NCI-H1436 treated with DMSO at 0.1 percent for 48 hours (cell line): ENCODE measurements around the gene FAM107B.

ENCODE experiments used
- DNase-seq: peaks from one replicate; lab custom pipeline; 2025; lab: John Stamatoyannopoulos, UW

Gene FAM107B

GRCh38 chr10:14489522-14490177 is 285.0 kb downstream of the FAM107B start:
- no peak for DNase-seq

GRCh38 chr10:14487488-14487883 is 287.2 kb downstream of the FAM107B start:
- DNase-seq: no peak

GRCh38 chr10:14486777-14487487 is 287.8 kb downstream of the FAM107B start:
- no peak for DNase-seq

- no peak for DNase-seq
Measured at GRCh38 chr10:14485986-14486385, 288.7 kb downstream of the FAM107B start.

- DNase-seq: no peak
Measured at GRCh38 chr10:14483417-14483816, 291.3 kb downstream of the FAM107B start.

GRCh38 chr10:14481752-14482151 is 292.9 kb downstream of the FAM107B start:
- no peak for DNase-seq

- DNase-seq: no peak
Measured at GRCh38 chr10:14481014-14481413, 293.7 kb downstream of the FAM107B start.

GRCh38 chr10:14478604-14479003 is 296.1 kb downstream of the FAM107B start:
- no peak for DNase-seq

GRCh38 chr10:14478201-14478600 is 296.5 kb downstream of the FAM107B start:
- DNase-seq: no peak

- DNase-seq: no peak
Measured at GRCh38 chr10:14477408-14477710, 297.3 kb downstream of the FAM107B start.

GRCh38 chr10:14476641-14477407 is 297.9 kb downstream of the FAM107B start:
- no peak for DNase-seq

- DNase-seq: no peak
Measured at GRCh38 chr10:14476006-14476405, 298.7 kb downstream of the FAM107B start.

- DNase-seq: no peak
Measured at GRCh38 chr10:14474656-14475055, 300.0 kb downstream of the FAM107B start.

- no peak for DNase-seq
Measured at GRCh38 chr10:14470920-14471319, 303.8 kb downstream of the FAM107B start.

GRCh38 chr10:14468726-14469125 is 306.0 kb downstream of the FAM107B start:
- no peak for DNase-seq
